Iris pigment epithelial cell (primary cell): ENCODE measurements around the gene EGR1.
"Not testable (repeated sequence)": the region's sequence is repeated elsewhere in the genome, so short reads cannot be mapped to it uniquely, and the experiment has no call there.

Experiments
- DNase-seq: peaks from one replicate; pipeline ENCODE4 v3.0.0-alpha.2; 2011; ENCODE audit warnings: low read depth

Gene EGR1

DNA sequence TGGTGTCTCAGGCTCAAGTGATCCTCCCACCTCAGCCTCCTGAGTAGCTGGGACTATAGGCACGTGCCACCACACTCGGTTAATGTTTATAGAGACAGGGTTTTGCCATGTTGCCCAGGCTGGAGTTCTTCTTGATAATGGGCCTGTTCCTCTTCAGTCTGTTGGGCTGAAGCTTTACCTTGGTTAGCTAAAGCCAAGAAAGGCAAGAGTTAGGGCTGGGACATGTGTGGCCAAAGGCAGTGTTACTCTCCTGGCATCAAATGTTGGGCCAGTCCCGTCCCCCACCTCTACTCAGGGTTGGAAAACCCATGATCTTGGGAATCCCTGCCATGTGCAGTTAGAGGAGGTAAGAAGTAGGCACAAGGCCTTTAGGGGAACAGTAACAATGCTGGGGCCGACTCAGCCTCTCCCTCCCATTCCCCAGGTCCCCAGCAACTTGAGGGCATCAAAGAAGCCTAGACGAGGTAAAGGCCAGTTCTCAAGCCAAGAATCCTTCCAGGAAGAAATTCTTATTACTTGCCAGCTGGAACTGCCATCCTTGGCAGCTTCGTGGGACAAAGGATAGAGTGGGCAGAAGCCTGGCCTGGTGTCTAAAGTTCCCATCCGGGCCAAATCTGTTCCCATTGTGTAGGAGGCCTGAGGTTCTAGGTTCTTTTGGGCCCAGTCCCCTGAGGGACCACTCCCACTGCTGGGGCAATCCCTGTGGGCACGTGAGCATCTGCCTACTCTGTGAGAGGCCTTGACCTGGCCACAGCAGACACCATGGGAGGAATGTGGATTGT, 4.5 kb downstream of the EGR1 start:
- peak; percentile 65 for DNase-seq

DNA sequence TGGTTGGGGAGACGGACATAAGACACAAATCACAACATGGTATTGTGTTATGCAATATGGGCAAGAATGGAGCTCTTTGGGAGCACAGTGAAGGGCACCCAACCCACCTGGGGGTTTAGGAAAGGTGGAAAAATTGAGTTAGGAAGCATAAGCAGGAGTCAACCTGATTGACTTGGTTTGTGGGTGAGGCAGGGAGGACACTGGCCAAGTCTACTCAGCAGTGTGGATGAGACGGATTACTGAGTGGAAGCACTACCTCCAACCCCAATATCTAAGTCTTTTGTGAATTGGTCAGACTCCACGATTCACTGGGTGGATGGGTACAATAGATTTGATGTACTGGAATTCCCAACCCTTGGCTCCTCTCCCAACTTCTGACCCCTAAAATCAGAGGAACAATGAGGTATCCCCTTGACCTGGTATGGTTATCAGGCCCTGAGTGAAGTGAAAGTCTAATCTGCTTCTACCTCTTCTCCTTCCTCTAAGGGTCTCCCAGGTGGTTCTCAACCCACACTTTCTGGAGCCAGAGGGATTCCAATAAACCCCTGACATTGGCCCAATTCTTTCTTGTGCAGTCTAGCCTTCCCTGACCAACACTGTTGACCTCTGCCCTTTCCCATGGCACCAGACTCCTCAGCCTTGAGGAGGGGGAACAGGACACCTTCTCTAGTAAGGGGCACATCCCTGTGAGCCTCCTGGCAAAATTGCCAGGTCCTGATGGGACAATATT, 5.2 kb downstream of the EGR1 start:
- DNase-seq, result no peak

DNA sequence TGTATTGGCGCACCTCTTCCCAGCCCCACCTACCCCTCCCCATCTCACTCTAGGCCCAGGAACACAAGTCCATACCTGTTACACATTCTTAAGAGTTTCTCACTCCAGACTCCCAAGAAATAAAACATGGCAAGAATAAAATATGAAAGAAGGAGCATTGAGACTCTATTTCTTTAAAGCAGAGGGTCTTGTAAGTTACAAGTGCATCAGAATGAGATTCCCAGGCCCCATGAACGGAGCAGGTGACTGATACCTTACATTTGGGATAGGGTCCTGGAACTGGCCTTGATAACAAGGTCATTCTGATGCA, 5.7 kb downstream of the EGR1 start:
- no peak for DNase-seq

DNA sequence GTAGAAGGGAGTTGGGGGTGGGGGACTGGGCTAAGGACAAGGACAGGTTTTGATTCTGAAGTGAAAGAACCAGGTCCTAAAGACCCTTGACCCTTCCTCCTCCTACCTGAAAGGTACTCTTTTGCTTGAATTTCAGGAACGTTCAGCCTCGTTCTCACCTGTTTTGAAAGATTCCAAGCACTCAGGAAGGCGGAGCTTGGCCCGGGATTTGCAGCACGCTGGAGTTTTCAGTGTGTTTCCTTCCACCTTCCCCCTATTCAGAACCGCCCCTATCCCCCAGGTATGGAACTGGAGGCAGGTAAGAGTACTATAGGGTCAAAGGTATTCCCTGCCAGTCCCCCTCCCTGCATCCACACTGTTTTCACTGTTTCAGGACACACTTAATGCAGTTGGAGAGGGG, 7.1 kb downstream of the EGR1 start:
- no peak for DNase-seq

DNA sequence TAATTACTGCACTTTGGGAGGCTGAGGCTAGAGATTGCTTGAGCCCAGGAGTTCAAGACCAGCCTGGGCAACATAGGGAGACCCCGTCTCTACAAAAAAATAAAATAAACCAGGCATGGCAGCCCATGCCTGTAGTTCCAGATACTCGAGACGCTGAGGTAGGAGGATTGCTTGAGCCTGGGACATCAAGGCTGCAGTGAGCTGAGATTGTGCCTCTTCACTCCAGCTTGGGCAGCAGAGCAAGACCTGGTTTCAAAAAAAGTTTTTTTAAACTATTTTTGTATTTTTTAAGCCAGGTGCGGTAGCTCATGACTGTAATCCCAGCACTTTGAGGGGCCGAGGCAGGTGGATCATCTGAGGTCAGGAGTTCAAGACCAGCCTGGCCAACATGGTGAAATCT, 7.9 kb downstream of the EGR1 start:
- not testable (repeated sequence) for DNase-seq

DNA sequence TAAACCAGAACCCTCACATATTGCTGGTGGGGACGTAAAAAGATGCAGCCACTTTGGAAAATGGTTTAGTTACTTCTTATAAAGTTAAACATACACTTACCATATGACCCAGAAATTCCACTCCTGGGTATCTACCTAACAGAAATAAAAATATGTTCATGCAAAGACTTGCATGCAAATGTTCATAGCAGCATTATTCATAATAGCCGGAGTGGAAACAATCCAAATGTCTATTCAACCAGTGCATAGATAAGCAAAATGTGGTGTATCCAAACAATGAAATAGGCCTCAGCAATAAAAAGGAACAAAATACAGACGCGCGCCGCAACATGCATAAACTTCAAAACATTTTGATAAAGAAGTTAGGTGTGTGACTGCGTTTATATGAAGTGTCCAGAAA, 11.6 kb downstream of the EGR1 start:
- no peak for DNase-seq

DNA sequence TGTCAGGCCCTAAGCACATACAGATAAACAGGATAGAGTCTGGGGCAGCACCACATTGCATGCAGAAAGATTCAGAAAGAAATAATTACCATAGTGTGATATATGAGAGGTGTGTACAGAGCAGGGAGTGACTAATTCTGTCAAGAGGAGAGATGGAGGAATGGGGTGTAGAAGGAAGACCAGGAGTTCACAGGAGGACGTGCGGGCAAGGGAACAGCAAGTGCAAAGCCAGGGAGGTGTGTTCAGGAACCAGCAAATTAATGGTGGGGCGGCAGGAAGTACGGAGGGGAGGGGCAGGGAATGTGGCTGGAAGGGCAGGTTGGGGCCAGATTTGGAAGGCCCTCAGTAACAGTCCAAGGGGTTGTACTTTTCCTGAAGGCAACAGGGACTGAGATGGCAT, 17.4 kb downstream of the EGR1 start:
- DNase-seq, result no peak

DNA sequence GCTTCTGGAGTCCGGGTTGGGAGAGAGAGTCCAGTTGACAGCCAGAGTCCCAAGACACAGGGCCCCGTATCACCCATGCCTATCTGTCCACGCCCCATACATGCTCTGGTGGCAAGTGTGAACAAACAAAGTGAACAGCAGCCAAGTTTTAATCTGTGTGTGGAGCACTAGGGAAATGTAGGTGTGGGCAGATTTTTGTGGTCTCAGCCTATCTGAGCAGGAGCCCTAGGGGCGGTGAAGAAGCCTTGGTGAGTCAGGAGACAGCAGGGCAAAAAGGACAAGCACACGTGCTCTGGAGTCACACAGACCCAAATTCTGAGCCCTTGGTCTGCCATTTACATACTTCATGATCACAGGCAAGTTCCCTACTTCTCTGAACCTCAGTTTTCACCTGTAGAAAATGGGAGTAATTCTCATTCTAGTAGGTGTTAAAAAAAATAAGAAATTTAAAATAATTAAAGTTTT, 23.2 kb downstream of the EGR1 start:
- peak; percentile 64 for DNase-seq

DNA sequence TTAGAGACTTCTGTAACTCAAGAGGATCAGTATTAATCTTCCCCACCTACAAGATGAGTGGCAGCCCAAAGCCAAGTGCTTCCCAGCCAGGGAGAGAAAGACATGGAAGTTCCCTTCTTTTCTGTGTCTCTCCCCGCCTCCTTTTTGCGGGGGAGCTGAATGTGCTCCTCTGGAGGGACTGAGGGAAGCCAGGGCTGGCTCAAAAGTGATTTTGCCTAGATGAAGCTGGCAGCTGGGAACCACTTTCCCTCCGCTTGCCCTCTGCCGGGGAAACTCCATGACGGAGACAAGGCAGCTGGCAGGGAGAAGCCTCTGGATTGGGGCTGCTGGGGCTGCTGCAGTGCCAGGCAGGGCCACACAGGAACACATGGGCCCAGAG, 24.4 kb downstream of the EGR1 start:
- no peak for DNase-seq

DNA sequence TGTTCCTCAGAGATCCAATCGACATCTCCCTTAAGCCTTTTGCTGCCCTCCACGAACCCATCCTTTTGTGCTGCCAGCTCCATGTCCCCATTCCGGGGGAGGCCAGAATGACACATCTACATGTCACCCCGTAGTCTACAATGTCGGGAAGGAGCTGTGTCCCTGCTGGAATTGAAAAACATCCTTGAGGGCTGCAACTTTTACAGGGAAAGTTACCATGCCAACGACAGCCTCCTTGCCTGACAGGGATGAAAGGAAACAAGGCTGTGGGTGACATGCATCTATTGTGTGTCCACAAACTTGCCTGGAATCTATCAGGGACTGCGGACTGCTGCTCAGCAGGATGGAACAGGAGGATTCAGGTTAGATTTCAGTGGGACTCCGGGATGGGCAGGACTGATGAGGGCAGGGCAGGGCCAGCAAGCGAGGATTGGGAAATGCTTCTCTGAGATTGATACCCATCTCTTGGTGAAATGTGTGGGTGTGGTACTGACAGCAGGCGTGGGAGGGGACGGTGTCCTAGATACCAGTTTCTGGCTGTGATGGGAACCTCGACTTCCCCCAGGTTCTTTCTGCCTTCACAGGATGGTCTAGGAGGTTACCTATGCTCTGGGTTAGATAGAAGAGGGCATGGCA, 25.5 kb downstream of the EGR1 start:
- no peak for DNase-seq

DNA sequence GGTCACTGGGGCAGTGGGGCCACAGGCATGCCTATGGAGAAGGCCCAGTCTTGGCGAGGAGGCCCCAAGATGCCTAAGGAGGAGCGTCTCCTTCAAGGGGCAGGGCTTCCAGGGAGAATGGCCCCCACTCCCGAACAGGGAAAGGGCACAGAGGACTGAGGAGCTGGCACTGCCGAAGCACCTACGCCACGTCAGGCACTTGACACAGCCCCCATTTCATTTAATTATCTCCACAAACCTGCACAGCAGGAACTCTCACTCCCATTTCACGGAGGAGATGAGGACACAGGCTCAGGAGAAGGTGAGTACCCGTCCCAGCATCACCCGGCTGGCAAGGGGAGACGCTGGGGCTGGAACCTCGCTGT, 26.0 kb downstream of the EGR1 start:
- DNase-seq, result no peak

DNA sequence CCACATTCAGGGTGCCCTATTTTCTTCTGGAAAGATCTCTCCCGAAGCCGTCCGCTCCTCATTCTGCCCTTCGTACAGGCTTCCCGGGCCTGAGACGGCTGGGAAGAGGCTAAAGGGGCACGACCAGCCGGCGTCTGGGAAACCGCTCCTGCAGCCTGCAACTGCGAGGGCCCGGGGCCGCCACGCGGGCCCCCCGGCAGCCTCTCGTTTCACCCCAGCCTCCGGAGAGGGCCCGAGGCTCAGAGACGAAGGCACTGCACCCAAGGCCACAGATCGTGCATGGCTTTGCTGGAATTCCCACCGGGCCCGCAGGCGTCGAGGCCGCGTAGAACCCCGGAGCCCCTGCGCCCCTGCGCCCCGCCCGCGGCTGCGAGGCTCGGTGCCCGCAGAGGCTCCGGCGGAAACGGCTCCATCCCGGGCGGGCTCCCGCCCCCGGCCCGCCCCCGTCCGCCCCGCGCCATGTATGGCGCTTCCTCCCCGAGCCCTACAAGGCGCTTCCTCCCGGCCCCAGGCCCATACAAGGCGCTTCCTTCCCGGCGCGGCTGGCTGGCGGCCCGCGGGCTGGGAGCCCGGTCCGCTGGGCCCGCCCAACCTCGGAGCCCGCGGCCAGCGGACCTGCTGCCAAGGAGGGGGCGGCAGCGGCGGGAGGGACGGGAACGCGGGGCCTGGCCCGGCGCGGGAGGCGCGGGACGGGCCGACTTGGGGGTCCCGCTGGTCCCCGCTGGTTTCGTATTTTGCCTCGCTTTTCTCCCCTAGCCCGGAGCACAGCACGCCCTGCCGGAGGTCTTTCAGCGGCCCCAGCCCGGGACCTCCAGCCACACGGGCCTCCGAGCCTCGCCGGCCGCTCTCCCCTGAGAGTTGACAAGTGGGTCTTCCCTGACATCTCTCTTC, 26.6 kb downstream of the EGR1 start:
- DNase-seq, result peak; percentile 92

DNA sequence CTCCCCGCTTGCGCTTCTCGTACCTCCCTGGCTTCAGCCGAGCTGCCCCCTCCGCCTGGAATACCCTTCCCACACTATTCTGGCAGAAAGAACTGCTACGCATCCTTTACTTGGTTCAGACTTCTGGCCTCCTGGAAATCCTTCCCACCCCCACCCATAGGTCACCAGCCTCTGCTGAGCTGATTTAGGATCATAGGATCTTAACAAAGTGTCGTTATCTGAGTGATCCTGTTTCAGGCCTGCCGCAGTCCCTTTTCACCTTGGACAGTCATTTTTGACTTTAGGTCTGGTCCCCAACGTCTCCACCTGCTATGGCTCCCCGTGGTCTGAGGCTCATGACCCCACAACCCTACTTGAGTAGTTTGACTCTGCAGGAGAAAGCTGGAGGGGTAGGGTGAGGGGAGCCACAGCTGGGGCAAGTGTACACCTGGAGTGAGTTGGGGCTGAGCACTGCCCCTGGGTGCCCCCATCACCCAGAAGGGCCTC, 27.3 kb downstream of the EGR1 start:
- DNase-seq, result no peak

DNA sequence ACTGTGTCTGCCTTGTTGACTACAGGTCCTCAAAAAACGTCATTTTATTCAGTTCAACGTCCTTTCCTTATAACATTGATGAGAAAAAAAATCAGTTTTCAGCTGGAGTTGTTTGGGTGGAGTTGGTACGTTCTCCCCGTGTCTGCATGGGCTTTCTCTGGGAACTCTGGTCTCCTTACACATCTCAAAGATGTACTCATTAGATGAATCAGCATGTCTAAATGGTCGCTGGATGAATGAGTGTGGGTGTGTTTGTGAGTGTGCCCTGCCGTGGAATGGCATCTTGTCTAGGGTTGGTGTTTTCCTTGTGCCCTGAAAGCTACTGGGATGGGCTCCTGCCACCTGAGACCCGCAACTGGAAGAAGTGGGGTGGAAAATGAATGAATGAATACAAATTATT, 30.1 kb downstream of the EGR1 start:
- no peak for DNase-seq

DNA sequence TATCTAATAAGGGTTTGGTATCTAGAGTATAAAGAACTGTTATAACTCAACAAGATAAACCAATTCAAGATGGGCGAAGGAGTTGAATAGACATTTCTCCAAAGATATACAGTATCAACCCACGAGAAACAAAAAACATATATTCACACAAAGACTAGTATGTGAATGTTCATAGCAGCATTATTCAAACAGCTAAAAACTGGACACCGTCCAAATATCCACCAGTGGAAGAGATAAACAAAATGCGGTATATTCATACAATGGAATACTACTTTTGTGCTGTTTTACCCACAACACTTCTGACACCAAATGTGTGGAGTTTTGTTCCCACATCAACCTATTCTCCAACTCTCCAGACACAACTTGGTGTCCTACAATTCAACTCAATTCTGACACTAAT, 33.1 kb downstream of the EGR1 start:
- DNase-seq, result no peak

DNA sequence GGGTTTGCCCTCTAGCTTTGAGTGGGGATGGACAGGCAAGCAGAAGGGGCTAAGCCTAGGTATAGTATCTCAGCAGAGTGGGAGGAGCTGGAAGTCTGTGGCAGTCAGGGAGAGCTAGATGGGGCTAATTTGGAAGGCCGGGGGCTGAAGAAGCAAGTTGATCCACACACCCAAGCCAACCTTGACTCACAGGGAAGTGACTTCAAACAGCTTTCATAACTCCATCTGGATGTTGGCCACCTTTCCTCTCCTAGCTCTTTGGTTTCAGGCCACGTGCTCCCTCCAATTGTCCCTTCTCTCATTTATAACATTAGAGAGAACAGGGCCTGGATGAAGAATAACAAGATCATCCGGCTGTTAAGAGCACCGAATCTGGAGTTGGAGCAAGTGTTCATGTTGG, 36.8 kb downstream of the EGR1 start:
- no peak for DNase-seq

DNA sequence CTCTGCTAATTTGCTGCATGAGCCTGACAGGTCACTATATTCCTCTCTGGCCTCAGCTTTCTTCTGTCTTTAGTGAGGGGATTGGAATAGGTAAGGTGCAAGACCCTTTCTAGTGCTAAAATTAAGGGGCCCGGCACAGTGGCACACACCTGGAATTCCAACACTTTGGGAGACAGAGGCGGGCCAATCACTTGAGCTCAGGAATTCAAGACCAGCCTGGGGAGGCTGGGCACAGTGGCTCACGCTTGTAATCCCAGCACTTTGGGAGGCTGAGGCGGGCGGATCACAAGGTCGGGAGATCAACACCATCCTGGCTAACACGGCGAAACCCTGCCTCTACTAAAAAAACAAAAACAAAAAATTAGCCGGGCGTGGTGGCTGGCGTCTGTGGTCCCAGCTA, 37.2 kb downstream of the EGR1 start:
- no peak for DNase-seq

DNA sequence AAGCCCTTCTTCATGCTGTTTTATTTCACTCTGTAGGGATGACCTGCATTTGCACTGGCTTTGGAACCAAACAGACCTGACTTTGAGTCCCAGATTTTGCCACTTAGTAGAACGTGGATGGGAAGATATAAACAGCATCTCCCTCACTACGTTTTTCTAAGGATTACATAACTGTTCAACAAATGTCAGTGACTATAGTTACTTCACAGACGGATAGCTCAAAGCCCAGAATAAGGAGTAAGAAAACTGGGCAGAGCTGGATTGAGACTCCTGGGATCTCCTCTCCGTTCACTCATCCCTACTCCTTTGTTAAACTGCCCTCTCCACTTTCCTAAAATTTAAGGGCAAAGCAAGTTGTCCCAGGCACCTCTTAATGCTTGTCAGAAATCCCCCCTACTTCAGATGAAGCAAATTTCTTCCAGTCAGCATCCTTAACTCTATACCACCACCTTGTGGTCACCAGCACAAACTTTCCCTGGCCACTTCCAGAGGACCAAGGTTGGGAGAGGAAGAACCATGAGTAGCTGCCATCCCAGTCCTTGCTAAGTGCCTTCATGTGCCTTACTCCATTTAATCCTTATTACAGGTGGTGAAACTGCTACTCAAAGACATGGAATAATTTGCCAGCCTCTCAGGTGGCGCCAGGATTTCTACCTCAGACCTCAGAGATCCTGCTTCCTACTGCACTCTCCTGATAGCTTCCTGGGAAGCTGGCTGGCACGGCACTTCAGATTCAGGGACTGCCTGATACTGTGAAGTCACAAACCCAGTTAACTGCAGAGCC, 38.4 kb downstream of the EGR1 start:
- DNase-seq, result peak; percentile 64

DNA sequence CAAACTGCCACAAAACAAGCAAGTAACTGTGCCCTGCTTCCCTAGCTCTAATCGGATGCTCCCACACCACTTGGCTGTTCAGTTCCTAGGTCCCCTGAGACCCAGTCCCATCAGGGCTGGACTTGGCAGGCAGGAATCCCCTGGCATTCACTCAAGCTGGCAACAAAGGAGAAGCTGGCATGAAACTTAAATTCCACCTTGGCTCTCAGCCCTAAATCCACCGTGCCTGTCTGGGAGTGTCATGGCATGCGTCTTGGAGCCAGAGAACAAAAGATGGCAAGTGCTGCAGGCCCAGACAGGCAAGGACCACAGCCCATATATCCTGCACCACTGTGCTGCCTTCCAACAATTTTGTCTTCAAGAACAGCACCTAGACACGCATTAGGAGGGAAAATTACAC, 39.5 kb downstream of the EGR1 start:
- DNase-seq, result no peak

DNA sequence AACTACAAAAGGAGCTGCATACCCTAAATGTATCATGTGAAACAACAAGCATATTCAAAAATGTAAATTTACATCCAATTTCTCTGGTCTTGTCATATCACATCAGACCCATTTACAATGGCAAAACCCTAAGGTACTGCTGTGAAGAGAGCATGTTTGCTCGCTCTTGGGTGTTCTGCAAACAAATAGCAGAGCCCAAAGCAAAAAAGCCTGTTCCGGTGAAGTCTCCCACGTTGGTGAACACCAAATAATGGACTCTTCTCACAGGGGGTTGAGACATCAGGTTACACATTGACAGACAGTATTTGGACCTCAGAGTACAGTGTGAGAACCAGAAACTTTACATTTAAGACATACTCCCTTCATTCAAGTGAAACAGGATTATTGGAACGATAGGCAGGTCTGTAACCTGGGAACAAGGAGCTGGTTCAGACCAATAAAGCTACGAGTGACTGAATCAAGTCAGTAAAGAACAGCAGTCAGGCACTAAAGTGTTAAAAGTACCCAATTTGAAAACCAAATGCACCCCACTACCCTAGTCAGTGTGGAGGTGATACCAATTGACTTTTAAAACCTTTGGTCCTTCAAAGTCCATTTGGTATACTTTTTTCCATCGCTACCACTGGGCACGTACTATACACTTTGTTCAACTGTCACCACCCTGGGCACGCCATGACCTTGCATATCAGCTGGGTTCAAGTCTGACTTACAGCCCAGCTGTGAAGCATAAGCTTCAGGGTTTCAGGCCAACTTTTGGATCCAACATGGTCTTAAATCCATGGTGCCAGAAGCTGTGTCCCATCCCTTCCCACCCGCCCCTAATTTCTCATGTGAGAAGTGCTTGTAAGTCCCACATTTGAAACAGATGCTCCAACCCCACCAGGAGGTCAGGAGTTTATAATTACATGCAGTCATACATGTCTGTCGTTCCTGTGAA, 41.4 kb downstream of the EGR1 start:
- DNase-seq, result no peak
